ENCODE data around the gene TNS3.

The TNS3 gene

GRCh38 chr7:47329320-47329926 lies 252.5 kb downstream of the TNS3 start:
- no peak for DNase-seq (ENCODE audit: low spot score)

DNA sequence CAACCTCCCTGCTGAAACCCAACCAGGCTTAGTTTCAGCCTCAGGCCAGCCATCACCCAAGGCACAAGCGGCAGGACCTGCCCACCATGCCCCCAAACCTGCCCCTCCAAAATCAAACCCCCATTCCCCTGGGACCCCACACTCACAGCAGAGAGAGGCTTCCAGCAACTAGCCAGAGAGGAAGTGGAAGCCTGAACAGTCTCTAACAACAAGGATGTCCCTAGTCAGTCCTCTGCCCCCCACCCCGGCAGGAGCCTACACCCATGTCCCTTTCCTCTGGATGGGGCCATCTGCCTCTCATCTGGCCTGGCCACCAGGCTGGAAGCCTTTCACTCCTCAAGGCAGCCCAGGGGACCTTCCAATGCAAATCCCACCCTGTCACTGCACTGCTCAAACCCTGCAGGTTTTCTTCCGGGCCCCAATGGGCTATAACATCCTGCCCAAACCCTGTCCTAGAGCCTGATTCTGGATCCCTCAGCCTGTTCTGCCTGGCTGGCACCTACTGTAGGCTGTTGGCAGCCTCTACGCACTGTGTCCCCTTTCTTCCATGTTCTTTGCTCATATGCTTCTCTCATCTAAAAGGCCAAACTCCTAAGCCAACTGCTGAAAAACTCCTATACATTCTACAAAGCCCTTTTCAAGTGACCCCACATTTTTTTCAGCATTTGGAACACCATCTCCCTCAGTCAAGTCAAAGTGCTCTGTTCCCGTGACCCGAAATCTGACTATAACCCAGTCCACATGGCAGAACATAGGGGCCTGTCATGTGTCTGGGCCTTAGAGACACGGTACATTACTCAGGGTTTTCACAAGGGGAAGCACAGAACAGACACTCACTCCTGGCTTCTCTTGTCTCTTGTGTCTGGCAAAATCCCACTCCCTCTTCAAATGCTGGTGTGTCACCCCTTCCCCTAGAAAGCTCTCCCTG lies 253.3 kb downstream of the TNS3 start:
- no peak for DNase-seq (ENCODE audit: low spot score)

GRCh38 chr7:47327698-47328391 lies 254.1 kb downstream of the TNS3 start:
- no peak for DNase-seq (ENCODE audit: low spot score)

- no peak for DNase-seq (ENCODE audit: low spot score)
Measured at GRCh38 chr7:47327346-47327697, 254.6 kb downstream of the TNS3 start.

GRCh38 chr7:47326808-47327207 lies 255.1 kb downstream of the TNS3 start:
- DNase-seq (ENCODE audit: low spot score): no peak

DNA sequence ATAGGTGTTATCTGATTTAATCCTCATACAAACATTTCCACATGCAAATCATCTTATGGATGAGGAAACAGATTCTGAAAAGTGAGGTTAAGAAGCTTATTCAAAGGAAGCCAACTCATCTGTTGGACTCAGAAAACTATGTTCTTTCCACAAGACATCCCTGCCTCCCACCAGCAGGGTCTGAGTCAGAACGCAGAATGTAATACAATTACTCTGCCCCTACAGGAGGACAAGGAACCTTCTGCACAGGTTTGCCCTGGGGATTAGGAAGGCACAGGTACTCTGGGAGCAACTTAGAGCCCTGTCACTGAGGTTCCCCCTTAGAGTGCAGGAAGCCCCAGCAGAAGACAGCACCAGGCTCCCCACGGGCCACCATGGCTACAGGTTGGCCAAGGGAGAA lies 255.7 kb downstream of the TNS3 start:
- DNase-seq (ENCODE audit: low spot score): peak; percentile 3

- DNase-seq (ENCODE audit: low spot score): no peak
Measured at GRCh38 chr7:47325337-47325736, 256.6 kb downstream of the TNS3 start.

DNA sequence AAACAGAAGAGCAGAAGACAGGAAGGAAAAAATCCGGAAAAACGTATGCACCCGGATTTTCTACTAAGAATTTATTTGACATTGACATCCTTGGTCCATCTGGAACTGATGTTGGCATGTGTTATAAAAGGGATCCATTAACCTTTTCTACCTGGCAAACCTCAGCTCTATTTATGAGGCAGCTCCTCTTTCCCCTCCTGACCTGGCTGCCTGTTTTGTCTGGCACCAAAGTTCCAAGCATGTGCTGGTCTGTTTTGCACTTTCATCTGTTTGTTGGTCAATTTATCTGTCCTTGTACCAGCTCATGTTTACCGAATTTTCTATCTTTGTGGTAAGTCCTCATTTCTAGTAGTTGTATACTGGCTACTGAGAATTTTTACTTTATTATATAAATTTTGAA lies 258.0 kb downstream of the TNS3 start:
- no peak for DNase-seq (ENCODE audit: low spot score)

DNA sequence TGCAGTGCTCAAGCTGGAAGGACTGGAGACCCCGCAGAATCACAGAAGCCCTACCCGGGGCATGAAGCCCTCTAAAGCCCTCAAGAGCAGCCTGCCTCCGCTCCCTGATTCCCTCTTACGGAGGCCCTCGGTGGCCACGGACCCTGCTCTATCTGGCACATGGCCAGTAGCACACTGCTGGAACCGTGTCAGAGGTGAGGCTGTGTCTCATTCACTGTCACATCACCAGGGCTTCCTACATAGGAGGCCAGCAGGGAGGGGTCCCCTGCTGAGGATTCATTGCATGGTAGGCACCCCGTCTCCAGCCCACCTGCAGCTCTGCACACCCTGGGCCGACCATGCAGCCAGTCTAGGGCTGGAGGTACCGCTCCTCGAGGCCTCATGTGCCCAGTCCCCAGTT lies 259.2 kb downstream of the TNS3 start:
- no peak for DNase-seq (ENCODE audit: low spot score)

- no peak for DNase-seq (ENCODE audit: low spot score)
Measured at GRCh38 chr7:47320296-47320695, 261.6 kb downstream of the TNS3 start.

- DNase-seq (ENCODE audit: low spot score): no peak
Measured at GRCh38 chr7:47318395-47319182, 263.3 kb downstream of the TNS3 start.

- DNase-seq (ENCODE audit: low spot score): no peak
Measured at GRCh38 chr7:47317487-47317886, 264.4 kb downstream of the TNS3 start.

DNA sequence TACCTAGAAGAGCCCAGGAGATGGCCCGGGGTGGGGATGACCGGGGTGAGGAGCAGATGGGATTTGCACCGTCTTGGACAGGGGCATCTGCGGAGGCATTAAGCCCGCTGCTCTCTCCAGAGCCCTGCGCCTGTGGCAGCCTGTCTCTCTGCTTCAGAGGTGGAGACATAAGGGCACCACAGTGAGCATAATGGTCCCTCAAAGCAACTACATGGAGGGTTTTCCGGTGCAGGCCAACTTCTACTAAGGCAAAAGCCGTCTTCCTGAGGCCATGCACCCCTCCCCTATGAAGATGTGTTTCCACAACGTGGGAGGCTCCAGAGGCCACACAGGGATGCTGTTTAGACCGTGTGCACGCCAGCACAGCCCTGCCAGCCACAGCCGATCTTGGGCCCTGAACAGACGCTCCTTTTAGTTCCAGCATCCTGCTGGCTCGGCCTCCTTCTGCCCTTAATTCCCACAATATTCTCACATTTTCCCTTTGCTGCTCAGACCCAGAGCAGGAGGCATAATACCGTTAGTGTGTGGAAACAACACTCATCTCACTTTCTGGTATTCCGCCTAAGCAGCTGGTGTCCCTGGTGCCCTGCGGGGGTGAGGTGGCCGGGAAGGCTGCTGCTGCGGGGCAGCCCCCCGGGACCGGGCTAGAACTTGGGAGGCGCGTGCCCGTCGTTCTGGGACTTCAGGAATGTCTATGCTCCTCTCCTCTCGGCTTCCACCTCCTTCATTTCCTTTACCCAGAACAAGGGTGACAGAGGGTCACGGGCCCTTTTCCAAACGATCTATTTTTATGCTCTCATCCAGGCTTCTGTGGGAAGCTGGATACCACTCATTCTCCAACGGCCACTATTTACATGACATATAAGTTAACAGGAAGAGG lies 266.9 kb downstream of the TNS3 start:
- no peak for DNase-seq (ENCODE audit: low spot score)

- DNase-seq (ENCODE audit: low spot score): no peak
Measured at GRCh38 chr7:47314248-47314647, 267.7 kb downstream of the TNS3 start.

GRCh38 chr7:47313564-47313963 lies 268.3 kb downstream of the TNS3 start:
- no peak for DNase-seq (ENCODE audit: low spot score)

GRCh38 chr7:47311891-47312290 lies 270.0 kb downstream of the TNS3 start:
- DNase-seq (ENCODE audit: low spot score): no peak

DNA sequence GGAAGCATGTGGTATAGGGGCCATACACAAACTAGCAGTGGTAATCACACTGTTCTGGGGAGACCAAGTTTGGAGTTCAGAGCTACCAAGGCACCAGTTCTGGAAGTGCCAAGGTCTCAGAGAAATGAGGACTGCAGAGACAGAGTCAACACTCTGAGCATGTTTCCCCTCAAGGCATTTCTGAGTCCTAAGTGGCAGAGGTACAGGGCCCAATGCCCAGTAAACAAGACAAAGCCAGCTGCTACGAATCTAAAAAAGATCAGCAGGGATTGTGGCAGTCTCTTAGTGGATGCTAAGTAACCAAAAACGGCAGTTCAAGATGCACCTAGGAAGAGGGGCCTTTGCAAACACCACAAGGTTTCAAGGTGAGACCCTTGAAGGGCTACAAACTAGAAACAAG lies 271.9 kb downstream of the TNS3 start:
- DNase-seq (ENCODE audit: low spot score): no peak

GRCh38 chr7:47308808-47309207 lies 273.1 kb downstream of the TNS3 start:
- no peak for DNase-seq (ENCODE audit: low spot score)

GRCh38 chr7:47307311-47307710 lies 274.6 kb downstream of the TNS3 start:
- DNase-seq (ENCODE audit: low spot score): no peak

DNA sequence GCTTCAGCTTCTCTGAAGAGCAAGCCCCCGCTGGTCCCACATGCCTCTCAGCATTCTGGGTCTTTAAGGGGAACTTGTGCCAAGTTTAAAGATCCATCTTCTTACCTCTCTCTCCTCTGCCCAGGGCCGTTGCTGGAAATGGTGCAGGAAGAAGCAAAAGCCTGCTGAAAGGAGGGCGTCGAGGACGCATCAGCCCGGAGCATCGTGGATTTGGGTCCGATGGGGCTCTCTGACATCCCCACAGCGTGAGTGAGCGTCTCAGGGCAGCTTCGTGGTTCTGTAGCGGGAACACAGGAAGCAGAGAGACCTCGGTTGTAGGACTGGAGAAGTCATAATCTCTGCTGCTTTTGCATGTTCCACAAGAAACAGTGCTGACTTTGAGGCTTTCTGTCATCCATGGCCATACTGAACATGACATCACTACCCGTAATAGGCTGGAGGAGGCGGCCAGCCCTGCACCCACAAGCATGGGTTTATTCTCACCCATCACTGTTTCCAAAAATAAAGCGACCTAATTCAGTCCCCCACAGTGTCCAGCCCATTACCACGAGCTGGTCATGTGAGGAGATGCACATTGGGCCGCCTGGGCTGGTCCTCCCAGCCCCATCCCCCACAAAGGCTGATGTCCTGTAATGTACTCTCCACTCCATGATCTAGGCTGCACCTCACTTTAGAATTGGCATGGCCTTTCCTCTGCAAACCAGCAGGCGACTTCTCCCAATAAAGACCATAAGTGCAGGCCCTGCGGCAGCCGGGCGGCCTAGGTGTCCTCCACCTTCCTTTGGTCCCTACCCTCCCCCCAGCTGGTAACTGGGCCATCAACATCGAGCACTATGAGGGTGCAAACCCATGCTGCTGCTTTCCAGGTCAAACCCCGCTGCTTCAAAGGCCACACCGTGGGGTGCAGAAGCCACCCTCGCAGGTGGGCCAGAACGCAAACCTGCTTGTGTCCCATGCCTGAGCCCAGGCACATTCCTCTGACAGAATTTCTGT lies 276.9 kb downstream of the TNS3 start:
- no peak for DNase-seq (ENCODE audit: low spot score)
